GM19238 (cell line): Measurements from ENCODE around the gene SLC17A9.

Experiments used
- DNase-seq: peaks from one replicate; pipeline ENCODE4 v3.0.0; 2011; ENCODE audit warnings: low spot score; ENCODE audit not compliant: insufficient read length

Gene SLC17A9

GRCh38 chr20:62952373-62952967 lies at the start of gene SLC17A9:
TSS of gene SLC17A9 (plus strand) at chr20:62952709. CDS start at chr20:62952831, 122 bp downstream.
- peak; percentile 83 for DNase-seq

- no peak for DNase-seq
These were observed 49.4 kb upstream of the SLC17A9 start for GRCh38 chr20:62902926-62903615.

- DNase-seq = no peak
These were observed 46.9 kb upstream of the SLC17A9 start for GRCh38 chr20:62905536-62906117.

- DNase-seq = no peak
These were observed 46.3 kb upstream of the SLC17A9 start for GRCh38 chr20:62906209-62906608.

- no peak for DNase-seq
These were observed 45.7 kb upstream of the SLC17A9 start for GRCh38 chr20:62906647-62907375.

GRCh38 chr20:62907384-62908317 lies 44.9 kb upstream of the SLC17A9 start:
- DNase-seq = no peak

GRCh38 chr20:62908971-62909791 lies 43.3 kb upstream of the SLC17A9 start:
- no peak for DNase-seq

- DNase-seq = no peak
These were observed 42.2 kb upstream of the SLC17A9 start for GRCh38 chr20:62910217-62910766.

- DNase-seq = no peak
These were observed 41.6 kb upstream of the SLC17A9 start for GRCh38 chr20:62910777-62911497.

- no peak for DNase-seq
These were observed 40.7 kb upstream of the SLC17A9 start for GRCh38 chr20:62911701-62912280.

- no peak for DNase-seq
These were observed 39.4 kb upstream of the SLC17A9 start for GRCh38 chr20:62913043-62913630.

GRCh38 chr20:62914436-62914835 lies 38.1 kb upstream of the SLC17A9 start:
- DNase-seq = no peak

- no peak for DNase-seq
These were observed 37.5 kb upstream of the SLC17A9 start for GRCh38 chr20:62914970-62915457.

- DNase-seq = no peak
These were observed 35.6 kb upstream of the SLC17A9 start for GRCh38 chr20:62916703-62917476.

GRCh38 chr20:62917720-62918119 lies 34.8 kb upstream of the SLC17A9 start:
- DNase-seq = no peak

- DNase-seq = no peak
These were observed 34.4 kb upstream of the SLC17A9 start for GRCh38 chr20:62918147-62918546.

GRCh38 chr20:62918831-62919230 lies 33.7 kb upstream of the SLC17A9 start:
- no peak for DNase-seq
